Activated T-helper 9 cell treated with anti-CD3 and anti-CD28 coated beads, Interleukin-2, amount 50 U/mL, for 16 hours (primary cell): ENCODE results near the gene SORCS2.

Experiments used
- DNase-seq: peaks from one replicate; pipeline ENCODE4 v3.0.0-alpha.2; 2020; ENCODE audit warnings: low read depth

The SORCS2 gene

GRCh38 chr4:7186516-7187167 lies 5.7 kb upstream of the SORCS2 start:
- no peak for DNase-seq

DNA sequence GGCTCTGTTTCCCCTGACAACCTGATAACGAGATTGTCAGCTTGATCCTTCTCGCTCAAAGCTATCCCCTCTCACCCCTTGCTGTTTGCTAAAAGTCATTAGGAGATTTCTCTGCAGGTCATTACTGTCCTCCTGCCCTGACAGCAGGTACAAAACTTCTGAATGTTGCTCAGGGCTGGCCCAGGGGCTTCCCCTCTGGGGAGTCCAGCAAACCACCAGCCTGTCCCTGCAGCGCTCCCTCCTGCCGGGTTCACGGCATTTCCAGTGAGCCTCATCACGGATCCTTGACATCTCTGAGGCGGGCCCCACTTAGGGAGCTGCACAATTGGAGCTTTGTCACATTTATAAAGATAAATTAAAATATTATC lies 5.2 kb upstream of the SORCS2 start:
- DNase-seq, result no peak

DNA sequence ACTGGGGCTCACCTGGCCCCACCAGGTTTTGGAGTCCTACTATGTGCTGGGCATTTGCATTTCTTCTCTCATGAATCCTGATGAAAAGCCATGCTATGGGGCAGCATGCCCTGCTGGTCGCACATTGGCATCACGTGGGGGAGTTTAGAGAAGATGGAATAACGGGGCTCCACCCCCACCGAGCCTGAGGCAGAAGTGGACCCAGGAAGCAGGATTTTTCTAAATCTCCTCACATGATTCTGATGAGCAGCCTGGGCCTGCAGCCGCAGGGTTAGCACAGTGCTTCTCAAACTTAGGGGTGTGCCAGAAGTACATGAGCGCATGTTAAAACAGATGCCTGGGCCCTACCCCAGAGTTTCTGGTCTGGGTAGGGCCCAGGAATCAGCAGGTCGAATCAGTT lies 4.6 kb upstream of the SORCS2 start:
- no peak for DNase-seq

GRCh38 chr4:7189066-7189465 lies 3.3 kb upstream of the SORCS2 start:
- DNase-seq, result no peak

DNA sequence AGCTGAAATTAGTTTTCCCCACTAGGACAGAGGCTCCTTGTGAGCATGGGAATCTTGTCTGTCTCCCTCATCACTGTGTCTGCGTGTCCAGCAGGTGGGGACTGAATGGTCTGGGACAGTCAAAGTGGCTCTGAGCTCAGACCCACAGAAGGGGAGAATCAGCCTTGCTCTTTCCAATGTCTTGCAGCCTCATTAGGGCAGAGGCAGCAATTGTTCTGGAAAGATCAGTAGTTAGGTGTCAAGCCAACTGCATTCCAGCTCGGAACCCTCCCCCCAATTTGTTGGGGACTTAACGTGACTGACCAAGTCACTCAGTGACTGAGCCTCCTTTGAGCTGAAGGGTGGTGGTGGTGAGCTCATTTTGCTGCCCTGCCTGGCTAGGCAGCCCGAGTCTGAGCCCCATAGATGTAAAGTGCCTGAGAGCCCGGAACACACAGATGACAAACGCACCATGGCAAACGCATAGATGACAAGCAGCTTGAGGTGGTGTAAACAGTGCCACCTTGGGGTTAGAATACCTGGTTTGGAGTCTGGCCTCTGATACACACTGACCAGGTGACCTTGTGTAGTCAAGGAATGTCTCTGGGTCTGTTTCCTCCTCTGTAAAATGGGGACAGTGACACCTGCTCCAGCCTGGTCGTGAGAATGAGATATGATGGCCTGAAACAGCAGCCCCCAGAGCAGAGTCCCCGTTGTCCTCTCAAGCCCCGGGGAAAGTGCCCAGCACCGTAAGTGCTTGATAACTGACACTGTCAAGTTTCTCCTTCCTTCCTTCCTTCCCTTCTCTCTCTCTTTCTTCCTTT lies 2.7 kb upstream of the SORCS2 start:
- no peak for DNase-seq

DNA sequence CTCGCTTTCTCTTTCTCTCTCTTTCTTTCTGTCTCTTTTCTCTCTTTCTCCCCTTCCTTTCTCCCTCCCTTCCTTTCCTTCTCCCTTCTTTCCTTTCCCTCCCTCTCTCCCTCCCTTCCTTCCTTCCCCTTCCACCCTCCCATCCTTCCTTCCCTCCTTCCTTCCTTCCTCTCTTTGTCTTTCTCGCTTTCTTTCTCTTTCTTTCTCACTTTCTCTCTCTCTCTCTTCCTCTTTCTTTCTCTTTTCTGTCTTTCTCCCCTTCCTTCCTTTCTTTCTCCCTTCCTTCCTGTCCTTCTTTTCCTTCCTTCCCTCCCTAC lies 2.1 kb upstream of the SORCS2 start:
- no peak for DNase-seq

- no peak for DNase-seq
These were observed 1.4 kb upstream of the SORCS2 start for GRCh38 chr4:7190691-7191545.

DNA sequence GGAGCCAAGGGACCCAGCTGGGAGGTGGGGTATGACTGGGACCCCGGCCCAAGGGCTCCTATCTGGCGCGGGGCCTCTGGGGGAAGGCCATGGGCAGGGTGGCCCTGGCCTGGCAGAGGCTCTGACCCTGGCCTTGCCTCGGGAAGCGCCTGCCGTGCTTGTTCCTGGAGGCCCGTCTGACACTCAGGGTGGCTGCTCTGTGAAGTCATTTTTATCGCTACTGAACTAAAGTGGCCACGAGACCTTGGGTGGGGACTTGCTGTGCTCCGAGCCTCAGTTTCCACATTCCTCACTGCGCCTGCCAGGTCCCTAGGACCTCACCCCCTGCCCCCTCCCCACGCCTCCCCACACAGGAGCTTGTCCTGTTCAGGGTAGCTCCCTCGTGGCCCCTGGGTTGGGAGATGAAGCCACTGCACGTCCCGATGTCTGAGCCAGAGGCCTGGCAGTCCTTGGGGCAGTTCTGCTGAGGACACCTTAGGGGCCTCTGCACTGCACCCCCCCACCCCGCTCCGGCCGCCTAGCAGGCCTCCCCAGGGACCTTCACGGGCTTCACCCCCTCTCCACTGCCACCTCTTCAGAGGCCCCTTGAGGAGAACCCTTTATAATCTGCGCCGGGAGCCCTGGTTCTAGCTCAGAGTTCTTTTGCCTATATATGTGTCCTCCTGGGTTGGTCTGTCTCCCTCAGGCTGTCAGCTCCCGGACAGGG lies 639 bp upstream of the SORCS2 start:
- no peak for DNase-seq

- no peak for DNase-seq
These were observed 956 bp downstream of the SORCS2 start for GRCh38 chr4:7193030-7193958.

GRCh38 chr4:7194251-7195140 lies 2.2 kb downstream of the SORCS2 start:
- DNase-seq, result no peak

DNA sequence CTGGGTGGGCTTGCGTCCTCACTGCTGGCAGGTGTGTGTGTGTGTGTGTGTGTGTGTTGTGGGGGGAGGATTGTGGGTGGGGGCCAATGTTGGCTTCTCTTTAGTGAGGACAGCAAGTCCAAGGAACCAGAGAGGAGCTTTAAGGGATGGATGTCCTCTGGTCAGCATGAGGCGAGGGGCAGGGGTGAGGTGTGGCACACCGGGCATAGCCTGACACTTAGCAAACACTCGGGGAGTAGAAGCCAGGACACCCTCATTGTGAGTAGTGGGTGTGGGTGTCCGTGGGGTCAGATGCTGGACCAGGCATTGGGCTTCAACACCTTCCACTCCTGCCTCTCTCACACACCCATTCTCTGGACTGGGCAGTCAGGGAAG lies 2.8 kb downstream of the SORCS2 start:
- no peak for DNase-seq

- no peak for DNase-seq
These were observed 3.4 kb downstream of the SORCS2 start for GRCh38 chr4:7195546-7196287.

GRCh38 chr4:7196288-7196651 lies 3.9 kb downstream of the SORCS2 start:
- no peak for DNase-seq

DNA sequence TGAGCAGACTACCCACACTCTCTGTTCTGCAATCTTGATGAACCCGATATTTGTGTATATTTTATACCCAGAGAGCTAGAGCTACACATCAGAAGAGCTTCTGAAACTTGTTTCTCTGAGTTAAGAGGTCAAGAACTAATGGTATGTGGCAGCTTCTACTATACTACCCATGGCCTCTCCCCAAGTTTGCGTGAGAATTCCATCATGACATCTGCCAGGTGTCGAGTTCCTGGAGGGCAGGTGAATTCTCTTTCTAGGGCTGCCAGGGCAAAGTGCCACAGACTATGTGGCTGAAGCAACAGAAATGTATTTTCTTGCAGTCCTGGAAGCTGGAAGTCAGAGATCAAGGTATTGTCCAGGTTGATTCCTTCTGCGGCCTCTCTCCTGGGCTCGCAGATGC lies 4.4 kb downstream of the SORCS2 start:
- no peak for DNase-seq

GRCh38 chr4:7197910-7198309 lies 5.6 kb downstream of the SORCS2 start:
- no peak for DNase-seq

DNA sequence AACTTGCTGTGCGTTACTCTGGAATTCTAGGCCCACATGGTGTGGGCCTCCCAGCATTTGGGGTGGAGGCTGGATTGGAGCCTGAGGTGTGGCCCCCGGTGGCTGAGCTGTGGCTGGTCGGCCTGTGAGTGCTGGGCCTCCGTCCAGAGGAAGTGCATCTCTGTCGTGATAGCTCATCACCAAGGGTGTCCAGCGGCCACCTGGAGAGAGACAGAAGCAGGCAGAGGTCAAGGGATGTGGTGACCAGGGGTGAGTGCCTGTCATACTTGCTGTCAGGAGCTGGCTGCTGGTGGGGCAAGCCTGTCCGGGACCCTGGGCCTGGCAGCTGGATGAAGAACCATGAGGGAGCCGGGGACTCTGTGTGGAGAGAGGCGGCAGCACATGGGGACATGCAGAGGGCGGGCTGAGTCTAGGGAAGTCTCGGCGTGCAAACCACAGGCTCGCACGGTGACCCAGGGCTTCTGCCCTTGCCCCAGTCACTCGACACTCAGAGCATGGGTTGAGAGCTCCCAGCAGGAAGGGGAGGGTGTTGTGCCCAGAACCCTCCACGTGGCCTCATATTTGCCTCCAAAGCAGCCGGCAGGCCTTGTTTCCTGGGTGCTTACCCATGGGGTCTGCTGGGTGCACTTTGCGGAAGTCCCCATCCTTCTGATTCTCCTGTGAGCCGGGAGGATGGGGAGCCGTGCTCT lies 6.2 kb downstream of the SORCS2 start:
- no peak for DNase-seq

DNA sequence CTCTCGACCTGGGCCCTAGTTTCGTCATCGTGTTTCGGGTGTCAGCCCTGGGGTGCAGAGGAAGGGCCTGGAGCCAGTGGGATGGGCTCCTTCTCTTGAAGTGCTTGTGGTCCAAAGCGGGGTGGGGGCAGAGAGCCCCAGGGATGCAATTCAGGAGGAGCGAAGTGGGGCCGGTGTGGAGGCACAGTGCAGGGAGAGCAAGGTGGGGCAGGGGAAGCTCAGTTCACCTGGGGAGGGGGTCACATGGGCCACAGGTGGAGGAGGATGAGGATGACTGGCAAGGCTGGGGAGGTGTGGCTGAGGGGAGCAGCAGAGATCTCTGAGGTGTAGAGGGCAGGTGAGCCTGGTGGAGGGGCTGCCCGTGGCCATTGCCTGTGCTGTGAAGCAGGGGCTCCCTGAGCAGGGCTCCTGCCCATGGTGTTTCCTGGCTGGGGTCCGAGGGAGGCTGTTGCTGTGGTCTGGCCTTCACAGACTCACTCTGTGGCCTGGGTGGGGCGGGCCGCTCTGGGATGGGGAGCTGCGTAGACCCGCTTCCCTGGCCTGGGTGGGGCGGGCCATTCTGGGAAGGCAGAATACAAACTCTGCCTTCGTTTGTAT lies 6.9 kb downstream of the SORCS2 start:
- DNase-seq, result no peak

DNA sequence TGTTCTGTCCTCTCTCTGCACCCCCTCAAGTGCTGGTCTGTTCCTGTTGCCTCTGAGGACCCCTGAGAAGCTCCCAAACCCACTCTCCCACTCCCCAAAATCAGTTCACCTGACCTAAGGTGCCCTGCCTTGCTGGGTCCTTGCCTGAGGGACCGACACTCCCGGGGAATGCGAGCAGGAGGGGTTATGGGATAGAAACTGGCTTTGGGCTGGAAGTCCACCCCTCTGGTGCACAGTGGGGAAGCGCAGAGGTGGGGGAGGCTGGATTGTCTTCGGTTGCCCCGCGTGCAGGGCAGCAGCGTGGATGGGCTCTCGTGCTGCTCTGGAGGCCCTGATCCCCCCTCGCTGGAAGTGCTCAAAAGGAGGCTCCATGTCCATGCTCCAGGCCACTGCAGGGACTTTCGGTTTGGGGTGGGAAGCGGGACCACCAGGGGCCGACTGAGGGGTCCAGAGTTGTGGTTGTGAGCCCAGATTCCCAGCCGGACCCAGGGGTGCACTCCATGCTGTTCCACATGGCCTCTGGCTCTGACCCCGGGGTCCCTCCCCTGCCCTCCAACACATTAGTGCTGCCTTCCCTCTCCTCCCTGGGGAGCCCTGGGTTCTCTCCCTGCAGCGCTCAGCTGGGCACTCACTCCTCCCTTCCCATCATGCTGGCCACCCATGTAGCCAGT lies 7.6 kb downstream of the SORCS2 start:
- no peak for DNase-seq
